ENCODE measurements around the gene RASL10A.

RASL10A gene

DNA sequence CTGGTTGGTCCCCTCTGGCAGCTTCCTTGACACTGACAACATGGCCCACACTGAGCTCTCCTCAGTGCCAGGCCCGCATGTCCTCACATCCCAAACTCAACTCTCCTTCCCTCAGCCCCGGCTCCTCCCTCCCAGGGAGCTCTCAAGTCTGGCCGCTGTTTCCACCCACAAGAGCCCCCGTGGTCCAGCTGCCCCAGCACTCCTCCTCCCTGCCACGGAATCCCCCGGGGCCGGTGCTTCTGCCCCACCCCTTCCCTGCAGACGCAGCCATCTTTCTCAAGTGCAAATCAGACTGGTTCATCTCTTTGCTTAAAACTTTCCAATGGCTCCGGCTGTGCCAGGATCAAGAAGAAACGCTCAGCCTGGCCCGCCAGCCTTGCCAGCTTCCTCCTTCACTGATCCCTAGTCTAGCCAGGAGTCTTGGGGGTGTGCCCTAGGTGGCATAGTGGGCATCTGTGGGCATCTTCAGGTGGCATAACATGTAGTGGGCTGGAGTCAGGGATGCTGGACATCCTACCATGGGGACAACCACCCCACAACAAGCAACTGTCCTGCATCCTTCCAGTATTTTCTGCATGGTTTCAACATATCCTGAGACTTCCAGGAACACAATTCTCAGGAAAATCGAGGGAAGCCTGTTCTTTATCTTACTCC lies 22.3 kb upstream of the RASL10A start:
- H2AFZ ChIP-seq (ENCODE audit: low read length): no peak overlapping the region
- H3K36me3 ChIP-seq (ENCODE audit: insufficient read depth, low read length): peaks cover 78% of the 10 kb centered on the region; the same call in 1 of the 2 replicates
- TF ChIP-seq EZH2phosphoT487 (IDR thresholded peaks at IDR 0.05; ENCODE audit: borderline replicate concordance): no peak
- no peak for TF ChIP-seq CTCF (conservative IDR thresholded peaks at IDR 0.05; ENCODE audit: low read length)
- no peaks in the 10 kb centered on the region for H3K9me3 ChIP-seq (ENCODE audit: insufficient read depth, low read depth, low read length)
- H3K9me2 ChIP-seq (replicated peaks; ENCODE audit: low read depth, low read length): no peaks in the 10 kb centered on the region
- H3K4me1 ChIP-seq (ENCODE audit: insufficient read depth, low read length, poor library complexity, severe bottlenecking): no peaks in the 10 kb centered on the region
- no peaks in the 10 kb centered on the region for H4K20me1 ChIP-seq (ENCODE audit: insufficient read depth, low read length, poor library complexity, severe bottlenecking)
- no peaks in the 10 kb centered on the region for H3K27me3 ChIP-seq (ENCODE audit: insufficient read depth, low read length, poor library complexity, severe bottlenecking)
- no peaks in the 10 kb centered on the region for H3K79me2 ChIP-seq (ENCODE audit: insufficient read depth, low read length)
- H3F3A ChIP-seq (ENCODE audit: low read depth): no peaks in the 10 kb centered on the region
- no peak overlapping the region for H3K4me3 ChIP-seq (ENCODE audit: low read length, poor library complexity, severe bottlenecking)
- H3K9ac ChIP-seq (ENCODE audit: low read depth, low read length, poor library complexity, severe bottlenecking): no peak overlapping the region
- no peak overlapping the region for H3K4me2 ChIP-seq (ENCODE audit: low read depth, low read length, poor library complexity, severe bottlenecking)

DNA sequence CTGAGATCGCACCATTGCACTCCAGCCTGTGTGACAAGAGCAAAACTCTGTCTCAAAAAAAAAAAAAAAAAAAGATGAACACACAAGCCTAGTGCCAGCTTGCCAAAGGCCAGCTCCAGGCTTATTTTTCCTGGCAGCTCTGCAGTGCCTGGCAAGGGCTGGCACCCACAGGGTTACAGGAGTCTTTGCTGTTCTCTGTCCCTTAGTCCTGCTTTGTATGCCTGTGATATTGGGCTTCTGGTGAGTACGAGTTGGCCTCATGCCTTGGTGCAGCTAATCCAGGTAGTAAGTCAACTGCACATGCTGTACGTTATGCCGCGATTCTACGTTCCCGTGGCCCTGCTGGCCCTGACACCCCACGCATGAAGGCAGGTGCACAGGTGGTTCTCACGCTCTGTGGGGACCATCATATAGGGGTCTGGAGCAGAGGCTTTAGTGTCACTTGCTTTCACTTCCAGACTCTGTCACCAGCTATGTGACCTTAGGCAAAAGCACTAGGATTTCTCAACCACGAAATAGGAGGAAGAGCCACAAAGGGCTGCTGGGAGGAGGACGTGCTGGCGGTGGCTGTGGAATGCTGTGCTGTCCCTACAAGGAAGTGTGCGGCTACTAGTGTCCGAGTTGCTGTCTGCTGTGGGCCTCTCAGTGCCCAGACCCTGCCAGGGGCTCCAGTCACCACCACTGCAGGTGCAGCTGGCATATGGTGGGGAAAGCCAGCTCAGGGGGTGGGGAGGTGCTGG lies 21.4 kb upstream of the RASL10A start:
- Histone ChIP-seq H3K79me2 (ENCODE audit: insufficient read depth, low read length) (no peaks in the 10 kb centered on the region), H3F3A (ENCODE audit: low read depth) (no peaks in the 10 kb centered on the region), H4K20me1 (ENCODE audit: insufficient read depth, low read length, poor library complexity, severe bottlenecking) (no peaks in the 10 kb centered on the region), H3K27me3 (ENCODE audit: insufficient read depth, low read length, poor library complexity, severe bottlenecking) (no peaks in the 10 kb centered on the region), H3K9me3 (ENCODE audit: insufficient read depth, low read depth, low read length) (no peaks in the 10 kb centered on the region), H2AFZ (ENCODE audit: low read length) (no peak overlapping the region), H3K36me3 (ENCODE audit: insufficient read depth, low read length) (peaks cover 70% of the 10 kb centered on the region; the same call in 1 of the 2 replicates), H3K9me2 (replicated peaks; ENCODE audit: low read depth, low read length) (no peaks in the 10 kb centered on the region), H3K9ac (ENCODE audit: low read depth, low read length, poor library complexity, severe bottlenecking) (no peak overlapping the region), H3K4me1 (ENCODE audit: insufficient read depth, low read length, poor library complexity, severe bottlenecking) (no peaks in the 10 kb centered on the region), H3K4me3 (ENCODE audit: low read length, poor library complexity, severe bottlenecking) (no peak overlapping the region), H3K4me2 (ENCODE audit: low read depth, low read length, poor library complexity, severe bottlenecking) (no peak overlapping the region)
- no peak for TF ChIP-seq CTCF (conservative IDR thresholded peaks at IDR 0.05; ENCODE audit: low read length)
- no peak for TF ChIP-seq EZH2phosphoT487 (IDR thresholded peaks at IDR 0.05; ENCODE audit: borderline replicate concordance)

- Histone ChIP-seq H3K27me3 (ENCODE audit: insufficient read depth, low read length, poor library complexity, severe bottlenecking) (no peaks in the 10 kb centered on the region), H3K4me1 (ENCODE audit: insufficient read depth, low read length, poor library complexity, severe bottlenecking) (no peaks in the 10 kb centered on the region), H3K4me3 (ENCODE audit: low read length, poor library complexity, severe bottlenecking) (no peak overlapping the region), H2AFZ (ENCODE audit: low read length) (no peak overlapping the region), H3K4me2 (ENCODE audit: low read depth, low read length, poor library complexity, severe bottlenecking) (no peak overlapping the region), H3K36me3 (ENCODE audit: insufficient read depth, low read length) (peaks cover 70% of the 10 kb centered on the region; the same call in 1 of the 2 replicates), H3F3A (ENCODE audit: low read depth) (no peaks in the 10 kb centered on the region), H3K9me3 (ENCODE audit: insufficient read depth, low read depth, low read length) (no peaks in the 10 kb centered on the region), H3K9me2 (replicated peaks; ENCODE audit: low read depth, low read length) (no peaks in the 10 kb centered on the region), H3K79me2 (ENCODE audit: insufficient read depth, low read length) (no peaks in the 10 kb centered on the region), H4K20me1 (ENCODE audit: insufficient read depth, low read length, poor library complexity, severe bottlenecking) (no peaks in the 10 kb centered on the region), H3K9ac (ENCODE audit: low read depth, low read length, poor library complexity, severe bottlenecking) (no peak overlapping the region)
- TF ChIP-seq CTCF (conservative IDR thresholded peaks at IDR 0.05; ENCODE audit: low read length) (no peak), EZH2phosphoT487 (IDR thresholded peaks at IDR 0.05; ENCODE audit: borderline replicate concordance) (no peak)
Observed at GRCh38 chr22:29335656-29336055, 20.2 kb upstream of the RASL10A start.
